Thymus (tissue), 11 donors: ENCODE data around the gene ISOC2. TPM values are rescaled to one million over a fixed set of nuclear protein-coding genes. Genes with fewer than 3 reads are reported as not detected.

Experiments
- DNase-seq, 9 donors: peaks; one replicate each; pipeline ENCODE4 v3.0.0-alpha.2; 2013; ENCODE audit warnings: low spot score in 9 of 9, low read depth in 6 of 9, missing footprints in 1 of 9
- H3K27ac ChIP-seq, 2 donors: one replicate each; pipeline ENCODE4 v1.5.1; 2013; ENCODE audit warnings: control low read depth in 1 of 2, low read depth in 1 of 2, low read length in 1 of 2, mild to moderate bottlenecking in 1 of 2, moderate library complexity in 1 of 2
- H3K27me3 ChIP-seq, 2 donors: one replicate each; pipeline ENCODE4 v1.5.1; 2013; ENCODE audit warnings: low read length in 1 of 2; ENCODE audit not compliant: control insufficient read depth in 2 of 2, insufficient read depth in 1 of 2
- H3K36me3 ChIP-seq, 2 donors: one replicate each; pipeline ENCODE4 v1.5.1; 2013; ENCODE audit warnings: low read length in 1 of 2, mild to moderate bottlenecking in 1 of 2, moderate library complexity in 1 of 2; ENCODE audit not compliant: control insufficient read depth in 2 of 2, insufficient read depth in 2 of 2
- H3K4me1 ChIP-seq, 2 donors: one replicate each; pipeline ENCODE4 v1.5.1; 2013; ENCODE audit warnings: low read length in 2 of 2; ENCODE audit not compliant: control insufficient read depth in 2 of 2, insufficient read depth in 2 of 2
- H3K4me3 ChIP-seq, 2 donors: one replicate each; pipeline ENCODE4 v1.5.1; 2013; ENCODE audit warnings: low read length in 2 of 2, control low read depth in 1 of 2, mild to moderate bottlenecking in 1 of 2
- H3K9me3 ChIP-seq, 2 donors: one replicate each; pipeline ENCODE4 v1.5.1; 2013; ENCODE audit warnings: low read length in 1 of 2, mild to moderate bottlenecking in 1 of 2; ENCODE audit not compliant: control insufficient read depth in 2 of 2, insufficient read depth in 1 of 2
- WGBS: extraction: QIAGEN DNeasy Blood & Tissue Kit; methylation state at CpG from one replicate; pipeline ENCODE4 v1.1.7; 2013; 5-methylcytosine and 5-hydroxymethylcytosine counted together
- polyA plus RNA-seq: library from polyadenylated mRNA; stranded (reverse); fragments of 200-250 nt; gene quantifications from one replicate; pipeline ENCODE4 v1.2.3, GENCODE V29; 2013
- total RNA-seq: library from RNA; stranded (reverse); fragments of 120-200 nt; gene quantifications from one replicate; pipeline ENCODE4 v1.2.4, GENCODE V29; 2013
- donor health status: healthy.

The ISOC2 gene
- total and polyA plus RNA-seq, 2 donors = 24.8 to 26.4 TPM

DNA sequence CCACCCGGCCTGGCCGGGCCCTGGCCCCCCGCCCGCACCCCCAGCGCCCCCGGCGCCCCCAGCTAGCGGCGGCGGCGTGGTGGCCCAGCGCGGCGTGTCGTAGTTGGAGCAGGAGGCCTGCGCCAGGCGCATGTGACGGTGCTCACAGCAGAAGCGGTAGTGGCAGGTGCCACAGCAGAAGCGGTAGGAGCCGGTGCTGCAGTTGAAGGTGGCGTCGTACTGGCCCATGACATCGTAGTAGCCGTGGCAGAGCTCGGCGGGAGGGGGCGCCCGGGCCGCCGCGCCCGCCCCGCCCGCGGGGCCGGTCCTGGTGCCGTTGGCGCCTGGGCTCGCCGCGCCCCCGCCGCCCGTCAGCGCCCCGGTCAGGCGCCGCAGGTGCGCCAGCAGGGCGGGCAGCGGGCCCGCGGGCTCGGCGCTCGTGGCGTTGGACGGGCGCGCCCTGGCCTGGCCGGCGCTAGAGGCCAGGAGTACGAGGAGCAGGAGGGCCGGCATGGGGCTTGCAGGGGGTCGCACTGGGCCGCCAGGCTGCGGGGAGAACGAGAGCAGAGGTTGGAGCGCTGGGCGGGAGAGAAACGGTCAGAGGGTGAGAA, 19.0 kb downstream of the ISOC2 start:
- H3K27ac ChIP-seq = no peak overlapping the region
- H3K9me3 ChIP-seq = peaks cover under 1 to 15% of the 10 kb centered on the region in 2 donors

DNA sequence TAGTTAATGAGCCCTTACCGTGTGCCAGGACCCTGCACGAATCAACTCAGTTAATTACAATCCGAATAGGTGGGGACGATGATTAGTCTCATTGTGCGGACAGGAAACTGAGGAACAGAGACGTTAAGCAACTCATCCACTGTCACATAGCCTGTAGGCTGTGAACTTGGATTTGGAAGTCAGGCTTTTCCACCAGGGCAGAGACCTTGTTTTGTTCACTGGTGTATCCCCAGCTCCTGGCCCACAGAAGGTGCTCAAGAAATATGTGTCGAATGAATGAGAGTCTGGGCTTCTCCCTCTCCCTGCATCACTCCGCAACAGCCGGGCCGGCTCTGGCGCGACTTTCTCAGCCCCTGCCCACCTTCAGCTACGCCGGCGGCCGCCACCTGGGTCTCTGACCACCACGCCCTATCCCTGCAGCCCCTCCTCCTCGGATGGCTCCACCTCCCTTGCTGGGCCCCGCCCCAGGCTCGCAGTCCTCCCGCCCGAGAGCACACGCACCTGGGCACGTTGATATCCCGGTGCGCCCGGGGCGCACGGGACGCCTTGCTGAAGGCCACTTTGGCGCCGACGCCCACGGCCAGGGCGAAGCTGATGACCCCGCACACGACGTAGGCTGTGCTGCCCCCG, 19.6 kb downstream of the ISOC2 start:
- Histone ChIP-seq H3K4me1 (peaks cover 8 to 22% of the 10 kb centered on the region in 2 donors), H3K4me3 (peak overlapping the region in 1 of 2 donors; percentile 26)
- DNase-seq = no peak

More for the DNA sequence above, 19.0 kb downstream of the ISOC2 start:
- WGBS = 2% methylated on average over 72 of the region's 72 CpGs
- Histone ChIP-seq H3K4me1 (peaks cover 8 to 22% of the 10 kb centered on the region in 2 donors), H3K36me3 (no peaks in the 10 kb centered on the region), H3K4me3 (peak overlapping the region in 1 of 2 donors; percentile 26), H3K27me3 (peaks cover 74 to 97% of the 10 kb centered on the region in 2 donors)
- no peak for DNase-seq

DNA sequence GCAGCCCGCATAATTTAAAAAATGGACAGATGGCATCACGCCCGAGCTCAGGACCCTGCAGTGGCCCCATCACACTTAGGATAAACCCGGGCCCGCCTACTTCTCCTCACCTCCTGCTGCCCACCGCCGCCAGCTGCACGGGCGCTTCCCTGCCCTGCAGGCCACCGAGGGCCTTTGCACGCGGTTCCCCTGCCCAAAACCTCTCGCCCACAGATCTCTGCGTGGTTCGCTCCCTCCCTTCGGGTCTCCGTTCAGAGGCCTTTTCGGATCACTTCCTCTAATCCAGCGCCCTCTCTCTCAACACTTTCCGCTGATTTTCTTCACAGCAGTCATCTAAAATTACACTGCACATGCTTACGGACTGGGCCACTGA, 20.1 kb downstream of the ISOC2 start:
- no peak for DNase-seq

More for the DNA sequence above, 19.6 kb downstream of the ISOC2 start:
- Histone ChIP-seq H3K9me3 (peaks cover 1 to 15% of the 10 kb centered on the region in 2 donors), H3K27me3 (peaks cover 73 to 97% of the 10 kb centered on the region in 2 donors), H3K27ac (no peak overlapping the region), H3K36me3 (no peaks in the 10 kb centered on the region)
- 4% methylated on average over 39 of the region's 39 CpGs for WGBS

DNA sequence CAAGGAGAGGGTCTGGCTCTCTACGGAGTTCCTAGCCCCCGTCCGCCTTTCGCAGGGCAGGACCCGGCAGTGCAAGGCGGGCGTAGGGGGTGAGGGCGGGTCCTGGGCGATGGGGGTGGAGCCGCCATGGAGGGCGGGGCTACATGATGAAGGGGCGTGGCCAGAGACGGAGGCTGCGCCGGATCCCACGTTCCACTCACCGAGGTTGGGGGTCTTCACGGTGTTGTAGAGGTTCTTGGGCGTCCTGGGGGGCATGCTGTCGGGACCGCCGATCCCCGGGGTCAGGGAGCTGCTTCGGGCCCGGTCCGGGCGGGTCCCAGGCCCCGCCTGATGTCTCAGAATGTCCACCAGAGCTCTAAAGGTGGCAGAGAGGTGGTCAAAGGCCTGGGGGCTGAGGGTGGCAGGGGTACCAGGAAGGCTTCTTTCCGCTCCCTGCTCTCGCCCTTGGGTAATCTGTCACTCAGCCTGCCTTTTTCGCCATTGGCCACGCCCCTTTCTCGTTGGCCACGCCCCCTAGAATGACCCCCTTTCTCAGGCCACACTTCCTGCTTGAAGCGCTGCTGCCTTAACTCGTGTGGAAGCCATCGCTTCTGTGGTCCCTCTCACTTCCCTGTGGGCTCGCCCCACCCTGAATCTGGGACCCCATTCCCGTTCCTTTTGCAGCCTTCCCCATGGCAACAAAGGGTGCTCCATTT, 20.9 kb downstream of the ISOC2 start:
- no peak overlapping the region for H3K4me3 ChIP-seq
- peaks cover 1 to 15% of the 10 kb centered on the region in 2 donors for H3K9me3 ChIP-seq
- H3K4me1 ChIP-seq = peaks cover 8 to 22% of the 10 kb centered on the region in 2 donors
- no peaks in the 10 kb centered on the region for H3K36me3 ChIP-seq
- WGBS = 19% methylated on average over 39 of the region's 39 CpGs
- no peak overlapping the region for H3K27ac ChIP-seq
- H3K27me3 ChIP-seq = peaks cover 73 to 97% of the 10 kb centered on the region in 2 donors
- no peak for DNase-seq

More for the DNA sequence above, 20.1 kb downstream of the ISOC2 start:
- no peak overlapping the region for H3K4me3 ChIP-seq
- H3K27ac ChIP-seq = no peak overlapping the region
- 2% methylated on average over 21 of the region's 21 CpGs for WGBS
- peaks cover 8 to 22% of the 10 kb centered on the region in 2 donors for H3K4me1 ChIP-seq
- peaks cover 1 to 15% of the 10 kb centered on the region in 2 donors for H3K9me3 ChIP-seq
- peaks cover 76 to 97% of the 10 kb centered on the region in 2 donors for H3K27me3 ChIP-seq
- no peaks in the 10 kb centered on the region for H3K36me3 ChIP-seq

DNA sequence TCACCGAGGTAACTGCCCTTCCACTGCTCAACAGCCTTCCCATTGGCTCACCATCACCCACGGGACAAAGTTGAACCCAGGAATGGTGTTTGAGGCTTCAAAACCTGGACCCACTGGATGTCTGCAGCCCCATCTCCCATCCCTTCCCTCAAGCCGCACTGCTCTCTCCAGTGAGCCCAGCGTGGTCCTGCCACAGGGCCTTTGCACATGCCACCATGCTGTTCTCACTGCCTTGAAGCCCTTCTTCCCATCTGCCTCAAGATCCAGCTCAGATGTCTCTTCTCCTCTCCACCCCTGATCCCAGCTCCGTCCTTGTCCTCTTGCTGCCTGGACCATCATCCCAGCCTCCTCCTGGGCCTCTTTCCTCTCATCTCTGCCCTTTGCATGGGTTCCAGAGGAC, 22.4 kb downstream of the ISOC2 start:
- 81% methylated on average over 5 of the region's 5 CpGs for WGBS
- Histone ChIP-seq H3K36me3 (no peaks in the 10 kb centered on the region), H3K9me3 (peaks cover 1 to 19% of the 10 kb centered on the region in 2 donors), H3K4me1 (peaks cover 8 to 22% of the 10 kb centered on the region in 2 donors), H3K27ac (no peak overlapping the region), H3K4me3 (no peak overlapping the region), H3K27me3 (peaks cover 59 to 94% of the 10 kb centered on the region in 2 donors)
- DNase-seq = no peak

DNA sequence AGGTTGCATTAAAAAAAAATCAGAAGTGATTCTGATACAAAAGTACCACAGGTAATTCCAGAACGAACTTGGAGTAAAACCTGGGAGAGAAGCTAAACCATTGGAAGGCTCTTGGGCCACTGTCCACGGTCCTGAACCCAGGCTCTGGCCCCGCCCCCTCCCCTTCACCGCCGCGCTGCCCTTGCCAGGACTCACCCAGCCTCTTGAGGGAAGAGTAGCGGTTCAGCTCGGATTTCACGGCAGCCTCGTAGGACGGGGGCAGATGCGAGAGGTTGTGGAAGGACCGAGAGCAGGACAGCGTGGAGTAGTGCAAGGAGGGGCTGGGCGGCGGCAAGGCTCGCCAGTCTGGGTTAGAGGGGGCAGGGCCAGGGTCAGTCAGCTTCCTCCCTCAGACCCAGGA, 24.0 kb downstream of the ISOC2 start:
- Histone ChIP-seq H3K9me3 (peaks cover 1 to 19% of the 10 kb centered on the region in 2 donors), H3K27ac (no peak overlapping the region), H3K36me3 (no peaks in the 10 kb centered on the region), H3K4me3 (no peak overlapping the region), H3K27me3 (peaks cover 60 to 94% of the 10 kb centered on the region in 2 donors), H3K4me1 (peaks cover 2 to 17% of the 10 kb centered on the region in 2 donors)
- 6% methylated on average over 17 of the region's 17 CpGs for WGBS
- peak in 1 of 9 donors; percentile 43 for DNase-seq

DNA sequence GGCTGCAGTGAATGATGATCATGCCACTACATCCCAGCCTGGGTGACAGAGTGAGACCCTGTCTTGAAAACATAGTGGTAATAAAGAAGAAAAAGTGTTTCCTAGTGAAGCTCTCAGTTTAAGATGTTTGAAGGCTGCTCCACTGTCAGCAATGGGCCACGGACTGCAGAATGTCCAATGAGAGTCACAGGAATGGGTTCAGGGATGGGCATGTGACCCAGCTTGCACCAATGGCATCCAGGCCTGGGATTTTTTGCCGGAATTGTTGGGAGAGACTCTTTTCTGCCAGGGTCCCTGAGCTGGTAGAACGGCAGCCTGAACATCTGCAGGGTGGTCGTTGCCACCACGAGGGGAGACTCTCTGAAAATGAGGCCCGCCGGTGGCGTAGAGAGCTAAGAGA, 24.6 kb downstream of the ISOC2 start:
- 50% methylated on average over 8 of the region's 8 CpGs for WGBS
- H3K27ac ChIP-seq = no peak overlapping the region

DNA sequence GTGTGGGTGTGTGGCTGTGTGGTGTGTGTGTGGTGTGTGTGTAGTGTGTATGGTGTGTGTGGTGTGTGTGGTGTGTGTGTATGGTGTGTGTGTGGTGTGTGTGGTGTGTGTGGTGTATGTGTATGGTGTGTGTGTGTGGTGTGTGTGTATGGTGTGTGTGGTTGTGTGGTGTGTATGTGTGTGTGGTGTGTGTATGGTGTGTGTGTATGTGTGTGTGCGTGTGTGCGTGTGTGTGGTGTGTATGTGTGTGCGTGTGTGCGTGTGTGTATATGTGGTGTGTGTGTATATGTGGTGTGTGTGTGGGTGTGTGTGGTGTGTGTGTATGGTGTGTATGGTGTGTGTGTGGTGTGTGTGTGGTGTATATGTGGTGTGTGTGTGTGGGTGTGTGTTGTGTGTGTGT, 26.4 kb downstream of the ISOC2 start:
- no peak for DNase-seq
- Histone ChIP-seq H3K9me3 (peaks cover 1 to 7% of the 10 kb centered on the region in 2 donors), H3K4me3 (no peak overlapping the region), H3K27me3 (peaks cover 46 to 87% of the 10 kb centered on the region in 2 donors), H3K36me3 (peaks cover 0 to 3% of the 10 kb centered on the region in 2 donors), H3K4me1 (peaks cover 0 to under 1% of the 10 kb centered on the region in 2 donors), H3K27ac (no peak overlapping the region)
- WGBS = 97% methylated on average over 4 of the region's 4 CpGs

More for the DNA sequence above, 24.6 kb downstream of the ISOC2 start:
- H3K9me3 ChIP-seq = peaks cover 1 to 19% of the 10 kb centered on the region in 2 donors
- peaks cover 0 to 14% of the 10 kb centered on the region in 2 donors for H3K4me1 ChIP-seq
- H3K27me3 ChIP-seq = peaks cover 54 to 94% of the 10 kb centered on the region in 2 donors
- no peaks in the 10 kb centered on the region for H3K36me3 ChIP-seq
- DNase-seq = no peak
- no peak overlapping the region for H3K4me3 ChIP-seq
